GM18508 (cell line): ENCODE results near the gene DOK1.

Experiments
- ATAC-seq: cut with Tn5 transposase; IDR thresholded peaks from one replicate; pipeline ENCODE4 v1.9.1; 2021; ENCODE audit warnings: moderate number of reproducible peaks; ENCODE audit not compliant: insufficient read depth, unreplicated experiment

Gene DOK1

GRCh38 chr2:74524955-74525716, 29.4 kb upstream of the DOK1 start:
- no peak for ATAC-seq

- no peak for ATAC-seq
Observed at GRCh38 chr2:74525717-74526648, 28.5 kb upstream of the DOK1 start, which contains the start of gene DQX1. Gene DQX1, minus strand, starts transcription at chr2:74526231. Its CDS starts 502 bp downstream, at chr2:74525729.

GRCh38 chr2:74526649-74527230, 27.8 kb upstream of the DOK1 start:
- ATAC-seq, result no peak

- ATAC-seq, result no peak
Observed at GRCh38 chr2:74527741-74528140, 26.8 kb upstream of the DOK1 start.

- peak; percentile 1 for ATAC-seq
Observed at GRCh38 chr2:74528600-74529356, 25.7 kb upstream of the DOK1 start.

- peak; percentile 61 for ATAC-seq
Observed at GRCh38 chr2:74529357-74530238, 24.9 kb upstream of the DOK1 start, which contains the start of the genes AUP1 and HTRA2. Gene AUP1, minus strand, starts transcription at chr2:74529706. Its CDS starts 77 bp downstream, at chr2:74529629. Gene HTRA2, plus strand, starts transcription at chr2:74529933. Its CDS starts 74 bp downstream, at chr2:74530007.

- ATAC-seq, result no peak
Observed at GRCh38 chr2:74530239-74531187, 24.0 kb upstream of the DOK1 start.

GRCh38 chr2:74531666-74532065, 22.9 kb upstream of the DOK1 start:
- ATAC-seq, result no peak

GRCh38 chr2:74532222-74532621, 22.3 kb upstream of the DOK1 start:
- no peak for ATAC-seq

GRCh38 chr2:74533464-74533863, 21.1 kb upstream of the DOK1 start:
- no peak for ATAC-seq

- no peak for ATAC-seq
Observed at GRCh38 chr2:74534411-74534810, 20.1 kb upstream of the DOK1 start.

GRCh38 chr2:74535440-74535965, 19.0 kb upstream of the DOK1 start:
- no peak for ATAC-seq

GRCh38 chr2:74536166-74536950, 18.2 kb upstream of the DOK1 start:
- ATAC-seq, result no peak

GRCh38 chr2:74537140-74537539, 17.4 kb upstream of the DOK1 start:
- ATAC-seq, result no peak

GRCh38 chr2:74538881-74539339, 15.6 kb upstream of the DOK1 start:
- ATAC-seq, result no peak

GRCh38 chr2:74540291-74540690, 14.2 kb upstream of the DOK1 start:
- ATAC-seq, result no peak

- no peak for ATAC-seq
Observed at GRCh38 chr2:74542978-74543377, 11.5 kb upstream of the DOK1 start.
